Neural progenitor cell (in vitro differentiated cells): ENCODE results near the gene PWWP2B. TPM values are rescaled to one million over a fixed set of nuclear protein-coding genes. Genes with fewer than 3 reads are reported as not detected.
A peak's percentile ranks its signal among the peaks of the same experiment; 100 is the strongest.

Experiments used
- DNase-seq: peaks from one replicate; pipeline ENCODE4 v3.0.0-alpha.2; 2016; ENCODE audit warnings: low spot score
- H2AFZ ChIP-seq: fragments of 200-600 bp; sonication (generic); replicated peaks from 2 replicates; pipeline ENCODE4 v1.6.1; 2016; ENCODE audit warnings: antibody characterized with exemption
- H3F3A ChIP-seq: fragments of 200-600 bp; sonication (generic); 2 replicates; pipeline ENCODE4 v1.6.1; 2016; ENCODE audit warnings: antibody characterized with exemption, low read depth
- H3K27ac ChIP-seq: fragments of 200-600 bp; sonication (generic); 2 replicates; pipeline ENCODE4 v1.5.1; 2016; ENCODE audit warnings: mild to moderate bottlenecking
- H3K27me3 ChIP-seq: fragments of 200-600 bp; sonication (generic); 2 replicates; pipeline ENCODE4 v1.6.1; 2016; ENCODE audit warnings: mild to moderate bottlenecking, moderate library complexity
- H3K36me3 ChIP-seq: fragments of 200-600 bp; sonication (generic); 2 replicates; pipeline ENCODE4 v1.5.1; 2016
- H3K4me1 ChIP-seq: fragments of 200-600 bp; sonication (generic); 2 replicates; pipeline ENCODE4 v1.6.1; 2016; ENCODE audit warnings: mixed run types
- H3K4me2 ChIP-seq: fragments of 200-600 bp; sonication (generic); 2 replicates; pipeline ENCODE4 v1.6.1; 2016
- H3K4me3 ChIP-seq: fragments of 200-600 bp; sonication (generic); 2 replicates; pipeline ENCODE4 v1.5.1; 2016
- H3K79me2 ChIP-seq: fragments of 200-600 bp; sonication (generic); 2 replicates; pipeline ENCODE4 v1.6.1; 2016; ENCODE audit warnings: low read depth
- H3K9ac ChIP-seq: fragments of 200-600 bp; sonication (generic); 2 replicates; pipeline ENCODE4 v1.6.1; 2016
- H3K9me3 ChIP-seq: fragments of 200-600 bp; sonication (generic); 2 replicates; pipeline ENCODE4 v1.5.1; 2016; ENCODE audit warnings: low read depth
- H4K20me1 ChIP-seq: fragments of 200-600 bp; sonication (generic); 2 replicates; pipeline ENCODE4 v1.6.1; 2016; ENCODE audit warnings: low read depth
- H3K27ac Mint-ChIP-seq: 3 replicates; pipeline ENCODE4 v1.8.0; 2021; ENCODE audit warnings: mixed read lengths
- H3K27me3 Mint-ChIP-seq: 2 replicates; pipeline ENCODE4 v1.8.0; 2022; ENCODE audit warnings: low read depth, mild to moderate bottlenecking, inconsistent platforms, moderate library complexity, mixed read lengths; ENCODE audit not compliant: insufficient read depth
- H3K36me3 Mint-ChIP-seq: 3 replicates; pipeline ENCODE4 v1.8.0; 2021; ENCODE audit warnings: mixed read lengths
- H3K4me1 Mint-ChIP-seq: 3 replicates; pipeline ENCODE4 v1.8.0; 2021; ENCODE audit warnings: mixed read lengths
- H3K4me3 Mint-ChIP-seq: 3 replicates; pipeline ENCODE4 v1.8.0; 2021; ENCODE audit warnings: mild to moderate bottlenecking, moderate library complexity, mixed read lengths
- H3K9me3 Mint-ChIP-seq: 3 replicates; pipeline ENCODE4 v1.8.0; 2020; ENCODE audit warnings: mixed read lengths
- EZH2 ChIP-seq: fragments of 200-600 bp; sonication (generic); IDR thresholded peaks from 2 replicates; pipeline ENCODE4 v1.6.1; 2017; ENCODE audit warnings: antibody characterized with exemption, mild to moderate bottlenecking, moderate library complexity
- EZH2phosphoT487 ChIP-seq: fragments of 200-600 bp; sonication (generic); IDR thresholded peaks from 2 replicates; pipeline ENCODE4 v1.6.1; 2017; ENCODE audit warnings: antibody characterized with exemption
- total RNA-seq: library from RNA; depleted of rRNA; stranded (reverse); fragments of >200 nt; gene quantifications from 2 replicates; pipeline ENCODE4 v1.2.3, GENCODE V29; 2015; ENCODE audit warnings: low replicate concordance
- TF ChIP-seq, protein P1 (sequence below): fragments of 200-600 bp; sonication (generic); IDR thresholded peaks from 2 replicates; pipeline ENCODE4 v1.5.1; 2017; ENCODE audit warnings: antibody characterized with exemption, mild to moderate bottlenecking

PWWP2B gene
- total RNA-seq, 1 donor from 2014 or later = 0.34 TPM

DNA sequence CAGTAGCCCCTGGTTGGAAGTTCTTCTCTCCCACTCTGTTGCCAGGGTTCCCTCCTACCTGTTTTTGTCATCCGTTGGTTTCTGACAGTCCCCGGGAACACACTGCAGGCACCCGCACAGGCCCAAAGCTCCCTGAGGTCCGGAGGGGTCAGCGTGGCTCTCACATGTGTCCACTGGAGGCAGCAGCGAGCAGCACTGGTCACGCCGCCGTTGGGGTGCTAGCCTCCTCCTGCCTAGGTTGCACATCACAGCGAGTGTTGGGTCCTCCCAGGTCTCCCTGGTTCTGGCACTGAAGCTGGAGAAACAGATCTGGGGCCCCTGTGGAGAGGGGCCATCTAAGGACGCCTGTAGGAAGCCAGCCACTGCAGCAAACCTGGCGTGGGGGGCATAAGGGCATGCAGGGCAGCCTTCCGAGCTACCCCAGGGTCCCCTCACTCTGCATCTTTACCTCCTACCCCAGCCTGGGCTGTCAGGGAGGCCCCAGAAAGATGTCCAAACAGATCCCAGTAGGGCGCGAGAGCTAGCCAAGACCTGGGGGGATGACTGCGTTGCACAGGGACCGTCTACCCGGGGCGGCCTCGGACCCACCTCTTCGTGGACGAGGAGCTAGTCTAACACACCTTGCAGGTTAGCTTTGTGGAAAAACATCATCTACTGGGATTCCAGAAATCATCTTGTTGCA is 36.1 kb upstream of the PWWP2B start:
- peaks cover 6% of the 10 kb centered on the region for H3K4me1 Mint-ChIP-seq
- H3K9me3 Mint-ChIP-seq = peaks cover 3% of the 10 kb centered on the region
- H3K4me3 ChIP-seq = no peak overlapping the region
- no peaks in the 10 kb centered on the region for H3K27me3 Mint-ChIP-seq
- H3F3A ChIP-seq = no peaks in the 10 kb centered on the region
- no peaks in the 10 kb centered on the region for H3K79me2 ChIP-seq
- peak; percentile 63 for DNase-seq
- H3K4me1 ChIP-seq = no peaks in the 10 kb centered on the region
- H3K4me2 ChIP-seq = no peak overlapping the region
- no peak overlapping the region for H3K4me3 Mint-ChIP-seq
- H3K9me3 ChIP-seq = no peaks in the 10 kb centered on the region
- H3K27me3 ChIP-seq = no peaks in the 10 kb centered on the region
- TF ChIP-seq EZH2phosphoT487 (no peak), EZH2 (no peak)
- TF ChIP-seq, protein P1, sequence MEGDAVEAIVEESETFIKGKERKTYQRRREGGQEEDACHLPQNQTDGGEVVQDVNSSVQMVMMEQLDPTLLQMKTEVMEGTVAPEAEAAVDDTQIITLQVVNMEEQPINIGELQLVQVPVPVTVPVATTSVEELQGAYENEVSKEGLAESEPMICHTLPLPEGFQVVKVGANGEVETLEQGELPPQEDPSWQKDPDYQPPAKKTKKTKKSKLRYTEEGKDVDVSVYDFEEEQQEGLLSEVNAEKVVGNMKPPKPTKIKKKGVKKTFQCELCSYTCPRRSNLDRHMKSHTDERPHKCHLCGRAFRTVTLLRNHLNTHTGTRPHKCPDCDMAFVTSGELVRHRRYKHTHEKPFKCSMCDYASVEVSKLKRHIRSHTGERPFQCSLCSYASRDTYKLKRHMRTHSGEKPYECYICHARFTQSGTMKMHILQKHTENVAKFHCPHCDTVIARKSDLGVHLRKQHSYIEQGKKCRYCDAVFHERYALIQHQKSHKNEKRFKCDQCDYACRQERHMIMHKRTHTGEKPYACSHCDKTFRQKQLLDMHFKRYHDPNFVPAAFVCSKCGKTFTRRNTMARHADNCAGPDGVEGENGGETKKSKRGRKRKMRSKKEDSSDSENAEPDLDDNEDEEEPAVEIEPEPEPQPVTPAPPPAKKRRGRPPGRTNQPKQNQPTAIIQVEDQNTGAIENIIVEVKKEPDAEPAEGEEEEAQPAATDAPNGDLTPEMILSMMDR = peak; percentile 77
- no peak overlapping the region for H3K27ac ChIP-seq
- H4K20me1 ChIP-seq = no peaks in the 10 kb centered on the region
- no peak overlapping the region for H2AFZ ChIP-seq
- H3K27ac Mint-ChIP-seq = no peak overlapping the region
- no peak overlapping the region for H3K9ac ChIP-seq
- peaks cover 7% of the 10 kb centered on the region for H3K36me3 Mint-ChIP-seq
- H3K36me3 ChIP-seq = no peaks in the 10 kb centered on the region

DNA sequence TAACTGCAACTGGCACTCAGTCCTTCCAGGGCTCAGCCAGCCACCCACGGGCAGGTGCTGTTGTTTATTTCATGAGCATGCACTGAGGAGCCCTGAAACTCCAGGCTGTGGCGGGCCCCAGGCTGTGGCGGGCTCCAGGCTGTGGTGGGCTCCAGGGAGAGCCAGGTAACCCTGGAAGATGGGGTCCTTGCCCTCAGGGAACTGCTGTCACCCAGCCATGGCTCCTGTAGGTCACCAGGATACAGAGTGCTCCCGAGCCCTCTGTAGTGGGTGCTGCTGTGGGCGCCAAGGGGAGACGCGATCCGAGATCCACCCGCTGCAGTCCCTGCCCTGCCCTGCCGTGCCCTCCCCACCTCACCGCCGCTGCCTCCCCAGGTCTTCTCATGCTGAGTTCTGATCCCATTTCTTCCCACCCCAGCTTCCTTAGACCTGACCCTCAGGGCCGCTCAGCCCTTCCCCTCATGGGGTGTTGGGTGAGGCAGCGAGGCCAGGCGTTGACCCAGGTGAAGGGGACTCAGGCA is 35.4 kb upstream of the PWWP2B start:
- DNase-seq = no peak
- Histone ChIP-seq H3K36me3 (no peaks in the 10 kb centered on the region), H3K9me3 (no peaks in the 10 kb centered on the region), H3K9ac (no peak overlapping the region), H3K27ac (no peak overlapping the region), H4K20me1 (no peaks in the 10 kb centered on the region), H2AFZ (no peak overlapping the region), H3F3A (no peaks in the 10 kb centered on the region), H3K4me2 (no peak overlapping the region), H3K4me3 (no peak overlapping the region), H3K27me3 (no peaks in the 10 kb centered on the region), H3K4me1 (no peaks in the 10 kb centered on the region), H3K79me2 (no peaks in the 10 kb centered on the region)
- Mint-ChIP-seq H3K27me3 (no peaks in the 10 kb centered on the region), H3K9me3 (peaks cover 3% of the 10 kb centered on the region), H3K4me1 (peaks cover 6% of the 10 kb centered on the region), H3K27ac (no peak overlapping the region), H3K36me3 (peaks cover 7% of the 10 kb centered on the region), H3K4me3 (no peak overlapping the region)
- TF ChIP-seq EZH2 (no peak), EZH2phosphoT487 (no peak)
- TF ChIP-seq, protein P1 = no peak

GRCh38 chr10:132362151-132362611 is 34.8 kb upstream of the PWWP2B start:
- Histone ChIP-seq H3K4me3 (no peak overlapping the region), H3K36me3 (no peaks in the 10 kb centered on the region), H3K4me1 (no peaks in the 10 kb centered on the region), H2AFZ (no peak overlapping the region), H3K4me2 (no peak overlapping the region), H3K9ac (no peak overlapping the region), H3K79me2 (no peaks in the 10 kb centered on the region), H4K20me1 (no peaks in the 10 kb centered on the region), H3K27ac (no peak overlapping the region), H3K27me3 (no peaks in the 10 kb centered on the region), H3K9me3 (no peaks in the 10 kb centered on the region), H3F3A (no peaks in the 10 kb centered on the region)
- Mint-ChIP-seq H3K4me3 (no peak overlapping the region), H3K9me3 (peaks cover 3% of the 10 kb centered on the region), H3K27me3 (no peaks in the 10 kb centered on the region), H3K4me1 (peaks cover 6% of the 10 kb centered on the region), H3K27ac (no peak overlapping the region), H3K36me3 (peaks cover 11% of the 10 kb centered on the region)
- DNase-seq = no peak
- no peak for TF ChIP-seq EZH2phosphoT487
- TF ChIP-seq, protein P1 = no peak
- TF ChIP-seq EZH2 = no peak
